ENCODE results near the gene ABLIM3.

- TF ChIP-seq CTCF (IDR thresholded peaks at IDR 0.05), result no peak
- TF ChIP-seq POLR2A (IDR thresholded peaks at IDR 0.05), result no peak
Observed at GRCh38 chr5:149207831-149208230, 66.5 kb downstream of the ABLIM3 start.

Data from gastroesophageal sphincter (tissue), 3 donors.